Vagina (tissue), 2 donors: ENCODE data around the gene WDR7. TPM values are rescaled to one million over a fixed set of nuclear protein-coding genes. Genes with fewer than 3 reads are reported as not detected.

Experiments
- DNase-seq, 2 donors: peaks; one replicate each; pipeline ENCODE4 v3.0.0-alpha.2; 2017; ENCODE audit errors: extremely low spot score in 2 of 2
- H3K27ac ChIP-seq: fragments of 200-600 bp; sonication (generic); one replicate; pipeline ENCODE4 v1.5.1; 2019
- H3K27me3 ChIP-seq: fragments of 200-600 bp; sonication (generic); one replicate; pipeline ENCODE4 v1.5.1; 2019
- H3K36me3 ChIP-seq, 2 donors: fragments of 200-600 bp; sonication (generic); one replicate each; pipeline ENCODE4 v1.5.1; 2017 to 2019
- H3K4me1 ChIP-seq: fragments of 200-600 bp; sonication (generic); one replicate; pipeline ENCODE4 v1.5.1; 2019
- H3K4me3 ChIP-seq, 2 donors: fragments of 200-600 bp; sonication (generic); 1 replicate in 1 of 2; 2 replicates in 1 of 2; pipeline ENCODE4 v1.5.1; 2016 to 2019
- H3K9me3 ChIP-seq: fragments of 200-600 bp; sonication (generic); one replicate; pipeline ENCODE4 v1.5.1; 2019
- CTCF ChIP-seq, 3 experiments: fragments of 450-650 bp in 2 of 3; fragments of 200-600 bp in 1 of 3; sonication (generic) in 1 of 3; IDR thresholded peaks; one replicate each; pipeline ENCODE4 v1.5.1; 2017 to 2019; ENCODE audit warnings: antibody characterized with exemption in 3 of 3, mild to moderate bottlenecking in 2 of 3, moderate library complexity in 2 of 3
- POLR2A ChIP-seq, 2 donors: fragments of 450-650 bp; IDR thresholded peaks; one replicate each; pipeline ENCODE4 v1.6.1; 2017; ENCODE audit warnings: antibody characterized with exemption in 2 of 2, mild to moderate bottlenecking in 2 of 2, moderate library complexity in 2 of 2
- POLR2AphosphoS5 ChIP-seq, 2 donors: sonication (generic); formaldehyde crosslinking; IDR thresholded peaks; one replicate each; pipeline ENCODE4 v1.9.0; 2017; ENCODE audit warnings: antibody characterized with exemption in 2 of 2, mild to moderate bottlenecking in 2 of 2, low read depth in 1 of 2; ENCODE audit not compliant: insufficient read depth in 1 of 2
- intact Hi-C: fragments of 100-400 bp; cut with DNase I; formaldehyde crosslinking; loops from one replicate; pipeline ENCODE4 v1.15.1; 2023
- total RNA-seq: library from RNA; depleted of rRNA; stranded (reverse); fragments of >200 nt; gene quantifications from one replicate; pipeline ENCODE4 v1.2.3, GENCODE V29; 2016

WDR7 gene
- total RNA-seq, 1 donor from 2014 or later, result 26.3 TPM

- no peak overlapping the region for H3K27ac ChIP-seq
- H3K4me3 ChIP-seq, result no peak overlapping the region
- intact Hi-C loops, result no loop called here
- H3K27me3 ChIP-seq, result no peaks in the 10 kb centered on the region
- no peaks in the 10 kb centered on the region for H3K36me3 ChIP-seq
- TF ChIP-seq CTCF (IDR thresholded peaks at IDR 0.05) (no peak), POLR2AphosphoS5 (IDR thresholded peaks at IDR 0.05; ENCODE audit: insufficient read depth in 1 of 2, low read depth in 1 of 2) (no peak)
- H3K9me3 ChIP-seq, result no peaks in the 10 kb centered on the region
- no peak for DNase-seq
- no peaks in the 10 kb centered on the region for H3K4me1 ChIP-seq
These were observed 302.5 kb downstream of the WDR7 start for GRCh38 chr18:56953428-56954198.

GRCh38 chr18:56955490-56955889 lies 304.3 kb downstream of the WDR7 start:
- H3K4me1 ChIP-seq, result no peaks in the 10 kb centered on the region
- H3K4me3 ChIP-seq, result no peak overlapping the region
- DNase-seq, result no peak
- no peaks in the 10 kb centered on the region for H3K27me3 ChIP-seq
- H3K9me3 ChIP-seq, result no peaks in the 10 kb centered on the region
- H3K27ac ChIP-seq, result no peak overlapping the region
- H3K36me3 ChIP-seq, result peaks cover 0 to 4% of the 10 kb centered on the region in 2 donors
- no peak for TF ChIP-seq POLR2AphosphoS5 (IDR thresholded peaks at IDR 0.05; ENCODE audit: insufficient read depth in 1 of 2, low read depth in 1 of 2)
- no peak for TF ChIP-seq POLR2A (IDR thresholded peaks at IDR 0.05)
- TF ChIP-seq CTCF (IDR thresholded peaks at IDR 0.05), result no peak
- intact Hi-C loops, result no loop called here

- TF ChIP-seq POLR2A (IDR thresholded peaks at IDR 0.05) (no peak), CTCF (IDR thresholded peaks at IDR 0.05) (no peak), POLR2AphosphoS5 (IDR thresholded peaks at IDR 0.05; ENCODE audit: insufficient read depth in 1 of 2, low read depth in 1 of 2) (no peak)
- no peaks in the 10 kb centered on the region for H3K27me3 ChIP-seq
- H3K9me3 ChIP-seq, result no peaks in the 10 kb centered on the region
- no peaks in the 10 kb centered on the region for H3K4me1 ChIP-seq
- DNase-seq, result no peak
- peaks cover 0 to 4% of the 10 kb centered on the region in 2 donors for H3K36me3 ChIP-seq
- intact Hi-C loops, result no loop called here
- no peak overlapping the region for H3K27ac ChIP-seq
- H3K4me3 ChIP-seq, result no peak overlapping the region
These were observed 308.0 kb downstream of the WDR7 start for GRCh38 chr18:56959120-56959519.

GRCh38 chr18:56962322-56962721 lies 311.2 kb downstream of the WDR7 start:
- Histone ChIP-seq H3K4me1 (no peaks in the 10 kb centered on the region), H3K27me3 (no peaks in the 10 kb centered on the region), H3K9me3 (no peaks in the 10 kb centered on the region), H3K4me3 (no peak overlapping the region), H3K36me3 (peaks cover 0 to 4% of the 10 kb centered on the region in 2 donors), H3K27ac (no peak overlapping the region)
- DNase-seq, result no peak
- intact Hi-C loops, result no loop called here
- TF ChIP-seq POLR2AphosphoS5 (IDR thresholded peaks at IDR 0.05; ENCODE audit: insufficient read depth in 1 of 2, low read depth in 1 of 2), result no peak
- no peak for TF ChIP-seq CTCF (IDR thresholded peaks at IDR 0.05)
- no peak for TF ChIP-seq POLR2A (IDR thresholded peaks at IDR 0.05)

- Histone ChIP-seq H3K4me1 (no peaks in the 10 kb centered on the region), H3K9me3 (no peaks in the 10 kb centered on the region), H3K27ac (no peak overlapping the region), H3K4me3 (no peak overlapping the region), H3K36me3 (no peaks in the 10 kb centered on the region), H3K27me3 (no peaks in the 10 kb centered on the region)
- no peak for DNase-seq
- intact Hi-C loops, result no loop called here
- TF ChIP-seq POLR2A (IDR thresholded peaks at IDR 0.05), result no peak
- no peak for TF ChIP-seq POLR2AphosphoS5 (IDR thresholded peaks at IDR 0.05; ENCODE audit: insufficient read depth in 1 of 2, low read depth in 1 of 2)
- no peak for TF ChIP-seq CTCF (IDR thresholded peaks at IDR 0.05)
These were observed 315.9 kb downstream of the WDR7 start for GRCh38 chr18:56967035-56967434.
